NCI-H2107 treated with DMSO at 0.1 percent for 48 hours (cell line): ENCODE data around the gene LARP1.
"Not testable (repeated sequence)": the region's sequence is repeated elsewhere in the genome, so short reads cannot be mapped to it uniquely, and the experiment has no call there.

Experiments
- DNase-seq: peaks from one replicate; lab custom pipeline; 2025; ENCODE audit not compliant: unreplicated experiment; lab: John Stamatoyannopoulos, UW

The LARP1 gene

DNA sequence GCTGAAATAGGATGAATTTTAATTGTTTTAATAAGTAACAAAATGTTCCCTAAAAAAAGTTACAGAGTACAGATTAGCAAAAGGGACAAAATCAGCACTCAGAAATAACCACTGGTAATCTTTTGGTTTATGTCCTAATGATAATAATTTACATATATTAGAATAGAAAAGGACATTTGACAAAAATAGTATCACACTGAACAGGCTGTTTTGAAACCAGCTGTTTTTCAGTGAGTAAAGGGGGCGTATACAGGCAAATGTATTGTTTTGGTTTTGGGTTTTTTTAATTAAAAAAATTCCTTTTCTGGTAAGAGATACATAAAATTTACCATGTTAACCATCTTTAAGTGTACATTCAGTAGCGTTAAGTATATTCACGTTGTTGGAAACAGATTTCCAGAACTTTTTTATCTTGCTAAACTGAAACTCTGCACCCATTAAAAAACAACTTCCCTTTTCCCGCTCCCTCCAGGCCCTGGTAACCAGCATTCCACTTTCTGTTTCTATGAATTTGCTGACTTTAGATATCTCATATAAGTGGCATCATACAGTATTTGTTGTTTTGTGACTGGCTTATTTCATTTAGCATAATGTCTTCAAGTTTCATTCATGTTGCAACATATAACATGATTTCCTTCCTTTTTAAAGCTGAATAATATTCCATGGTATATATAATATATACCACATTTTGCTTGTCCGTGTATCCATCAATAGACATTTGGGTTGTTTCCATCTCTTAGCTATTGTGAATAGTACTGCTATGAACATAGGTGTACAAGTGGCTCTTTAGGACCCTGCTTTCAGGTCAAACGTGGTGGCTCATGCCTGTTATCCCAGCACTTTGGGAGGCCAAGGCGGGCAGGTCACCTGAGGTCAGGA lies 20.6 kb upstream of the LARP1 start:
- DNase-seq = no peak

GRCh38 chr5:154735362-154735761 lies 19.8 kb upstream of the LARP1 start:
- not testable (repeated sequence) for DNase-seq

DNA sequence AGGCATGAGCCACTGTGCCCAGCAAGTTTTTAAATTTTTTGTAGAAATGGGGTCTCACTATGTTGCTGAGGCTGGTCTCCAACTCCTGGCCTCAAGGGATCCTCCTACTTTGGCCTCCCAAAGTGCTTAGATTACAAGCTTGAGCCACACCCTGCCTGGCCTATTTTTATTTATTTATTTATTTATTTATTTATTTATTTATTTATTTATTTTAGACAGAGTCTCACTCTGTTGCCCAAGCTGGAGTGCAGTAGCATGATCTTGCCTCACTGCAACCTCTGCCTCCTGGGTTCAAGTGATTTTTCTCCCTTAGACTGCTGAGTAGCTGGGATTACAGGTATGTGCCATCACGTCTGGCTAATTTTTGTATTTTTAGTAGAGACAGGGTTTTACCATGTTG lies 18.8 kb upstream of the LARP1 start:
- not testable (repeated sequence) for DNase-seq

DNA sequence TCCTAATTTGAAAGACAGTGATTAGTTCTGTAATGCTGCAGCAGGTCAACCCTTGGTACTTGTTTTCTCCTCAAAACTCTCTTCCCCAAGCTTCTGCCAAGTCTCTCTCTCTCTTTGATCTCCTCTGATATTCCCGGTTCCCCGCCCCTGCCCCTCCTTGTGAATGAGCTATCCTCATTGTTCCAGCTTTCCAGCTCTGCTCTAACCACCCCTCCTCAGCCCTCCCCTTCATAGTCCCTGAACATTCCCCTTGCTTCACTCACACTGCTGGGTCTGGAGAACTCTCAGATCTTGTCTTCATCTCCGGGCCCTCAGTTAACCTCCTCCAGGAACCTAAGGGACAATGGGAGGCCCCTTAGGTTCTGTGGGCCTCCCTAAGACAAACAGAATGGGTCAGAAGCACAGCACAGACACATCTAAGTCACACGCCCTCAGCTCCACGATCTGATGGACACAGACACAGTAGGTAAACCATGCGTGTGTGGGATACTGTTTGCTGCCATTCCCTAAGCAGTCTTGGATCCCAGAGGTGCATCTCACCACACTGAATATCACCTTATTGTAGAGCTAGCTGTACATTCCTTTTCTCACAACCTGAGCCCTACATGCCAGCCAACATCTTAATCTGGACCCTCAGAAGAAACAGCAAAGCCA lies 17.4 kb upstream of the LARP1 start:
- DNase-seq = no peak

GRCh38 chr5:154740483-154740882 lies 14.7 kb upstream of the LARP1 start:
- no peak for DNase-seq

DNA sequence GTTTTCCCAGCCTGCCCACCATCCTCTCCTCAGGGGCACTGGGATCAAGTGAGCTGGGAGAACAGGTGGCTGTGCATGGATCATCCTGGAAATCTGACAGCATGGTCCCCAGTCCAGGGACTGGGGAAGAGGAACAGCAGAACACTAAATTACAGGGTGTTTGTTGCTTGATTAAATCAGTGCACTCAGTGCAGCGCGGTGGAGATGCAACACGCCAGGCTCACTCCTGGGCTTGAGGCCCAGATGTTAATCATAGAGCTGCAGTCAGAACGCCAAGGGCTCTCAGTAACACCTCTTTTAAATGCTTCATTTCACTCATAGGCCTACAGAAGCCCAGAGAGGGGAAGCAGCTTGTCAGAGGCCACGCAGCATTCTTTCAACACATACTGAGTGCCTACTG lies 14.2 kb upstream of the LARP1 start:
- no peak for DNase-seq

GRCh38 chr5:154741415-154741814 lies 13.8 kb upstream of the LARP1 start:
- no peak for DNase-seq

GRCh38 chr5:154743812-154744211 lies 11.4 kb upstream of the LARP1 start:
- DNase-seq = no peak

- DNase-seq = no peak
These were observed 9.8 kb upstream of the LARP1 start for GRCh38 chr5:154745349-154745748.

DNA sequence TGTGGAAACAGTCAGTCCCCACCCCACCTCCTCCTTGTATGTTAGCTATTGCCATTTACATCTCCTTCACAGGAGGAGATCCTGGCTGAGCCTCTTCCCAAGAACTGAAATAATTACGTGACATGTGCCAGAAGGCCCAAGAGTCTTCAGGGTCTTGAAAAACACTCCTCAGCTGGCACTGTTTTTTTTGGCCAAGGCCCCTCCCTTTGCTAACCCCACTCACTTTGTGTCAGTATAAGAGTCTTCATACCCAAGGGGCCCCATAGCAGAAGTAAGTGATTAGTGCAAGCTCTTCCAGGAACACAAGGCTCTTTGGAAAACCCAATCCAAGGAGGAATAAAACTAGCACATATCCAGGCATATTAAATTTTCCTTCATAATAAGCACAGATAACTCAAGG lies 5.7 kb upstream of the LARP1 start:
- DNase-seq = no peak

GRCh38 chr5:154750641-154751040 lies 4.5 kb upstream of the LARP1 start:
- DNase-seq = not testable (repeated sequence)

DNA sequence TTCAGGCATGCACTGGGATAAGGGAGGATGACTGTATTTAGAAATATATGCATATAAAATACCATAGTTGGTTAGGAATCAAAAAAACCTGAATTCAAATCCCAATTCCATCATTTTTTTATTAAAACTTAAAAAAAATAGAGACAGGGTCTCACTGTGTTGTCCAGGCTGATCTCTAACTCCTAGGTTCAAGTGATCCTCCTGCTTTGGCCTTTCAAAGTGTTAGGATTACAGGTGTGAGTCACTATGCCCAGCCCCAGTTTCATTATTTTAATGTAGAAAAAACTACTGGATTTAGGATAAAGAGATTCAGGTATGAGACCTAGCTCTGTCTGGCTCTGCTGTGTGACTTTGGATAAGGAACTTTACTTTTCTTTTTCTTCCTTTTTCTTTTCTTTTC lies 3.3 kb upstream of the LARP1 start:
- no peak for DNase-seq

DNA sequence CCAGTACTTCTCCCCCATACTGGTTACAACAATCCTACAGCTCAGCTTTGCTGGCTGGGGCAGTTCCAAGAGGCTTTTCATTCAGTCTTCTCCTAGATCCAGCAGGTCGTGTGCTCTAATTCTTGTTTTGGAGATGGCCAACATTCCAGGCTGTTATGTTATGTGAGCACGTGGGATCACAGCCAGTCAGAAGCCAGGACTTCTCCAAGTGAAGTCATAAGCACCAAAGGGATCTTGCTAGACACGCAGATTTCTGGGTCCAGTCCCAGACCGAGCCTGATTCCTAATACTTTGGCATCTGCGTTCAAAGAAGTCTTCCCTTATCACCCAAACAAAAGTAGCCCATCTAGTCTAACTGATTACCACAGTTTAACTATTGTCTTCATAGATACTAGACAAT lies 1.4 kb upstream of the LARP1 start:
- no peak for DNase-seq

DNA sequence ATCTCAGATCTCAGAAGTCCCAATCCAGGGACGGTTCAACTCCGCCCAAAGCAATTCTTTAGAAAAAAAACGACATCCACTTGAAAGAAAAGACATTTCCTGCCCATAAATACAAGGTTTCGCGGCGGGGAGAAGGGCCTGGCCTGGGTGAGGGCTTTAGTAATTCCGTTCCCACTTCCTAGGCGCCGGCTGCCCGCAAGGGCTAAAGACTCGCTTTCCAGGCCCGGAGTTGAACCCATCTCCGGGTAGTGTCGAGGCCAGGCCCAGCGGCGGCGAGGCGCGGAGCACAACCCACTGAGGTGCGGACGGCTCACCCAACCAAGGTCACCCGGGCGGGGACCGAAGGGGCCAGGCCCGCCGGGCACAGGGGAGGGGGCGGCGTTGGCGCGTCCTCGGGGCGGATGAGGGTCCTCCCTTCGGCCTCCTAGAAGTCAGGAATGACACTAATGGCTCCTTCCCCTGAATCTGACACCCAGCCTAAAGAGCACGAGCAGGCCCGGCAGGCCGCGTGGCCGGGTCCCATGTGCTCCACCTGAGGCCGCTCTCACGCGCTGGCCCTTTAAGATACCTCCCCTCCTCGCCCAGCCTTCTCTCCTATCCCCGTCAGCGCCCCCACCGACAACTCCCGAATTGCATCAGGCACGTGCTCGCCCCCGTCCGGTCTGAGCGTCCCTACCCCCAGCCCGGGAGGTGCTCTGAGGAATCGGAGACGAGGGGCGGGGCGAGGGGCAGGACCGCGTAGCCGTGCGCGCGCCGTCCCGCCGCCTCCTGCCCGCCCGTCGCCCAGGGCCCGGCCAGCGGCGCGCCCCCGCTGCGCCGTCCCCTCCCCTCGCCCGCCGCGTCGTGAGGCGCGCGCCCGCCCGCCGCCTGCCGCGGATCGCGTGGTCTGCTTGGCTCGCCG lies 467 bp upstream of the LARP1 start:
- DNase-seq = peak; percentile 78

DNA sequence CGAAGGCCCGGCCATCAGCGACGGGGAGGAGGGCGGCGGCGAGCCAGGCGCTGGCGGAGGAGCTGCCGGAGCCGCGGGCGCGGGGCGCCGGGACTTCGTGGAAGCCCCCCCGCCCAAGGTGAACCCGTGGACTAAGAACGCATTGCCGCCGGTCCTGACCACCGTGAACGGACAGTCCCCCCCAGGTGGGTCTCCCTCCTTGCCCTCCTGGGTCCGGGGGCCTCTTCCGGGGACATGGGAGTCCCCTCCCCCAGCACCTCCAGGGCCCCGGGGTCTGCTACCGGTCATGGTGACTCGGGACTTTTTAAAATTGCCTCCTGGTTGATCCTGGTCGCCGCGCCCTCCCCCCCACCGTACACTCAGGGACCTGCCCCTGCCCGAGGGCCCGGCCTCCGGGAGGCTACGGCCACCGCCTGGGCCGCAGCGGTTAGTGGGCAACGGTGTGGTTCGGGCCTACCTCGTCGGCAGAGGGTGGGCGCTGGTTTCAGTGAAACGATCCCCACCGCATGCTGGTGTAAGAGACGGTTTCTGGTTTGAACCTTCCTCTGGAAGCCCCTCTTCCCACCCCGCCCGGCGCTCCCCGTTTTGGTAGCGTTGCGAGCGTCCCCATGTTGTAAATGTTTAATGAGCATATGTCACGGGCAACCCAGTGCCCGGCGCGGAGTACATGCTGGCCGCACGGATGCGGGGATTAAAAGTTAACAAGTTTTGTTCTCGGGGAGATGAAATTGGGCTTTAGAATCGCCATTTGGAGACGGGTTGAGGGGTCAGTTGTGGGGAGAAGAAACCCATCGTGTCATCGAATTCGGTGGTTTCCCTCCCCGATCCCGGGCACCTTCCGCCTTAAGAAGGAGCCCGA lies 1.1 kb downstream of the LARP1 start:
- no peak for DNase-seq

GRCh38 chr5:154756868-154757813 lies 2.0 kb downstream of the LARP1 start:
- no peak for DNase-seq

DNA sequence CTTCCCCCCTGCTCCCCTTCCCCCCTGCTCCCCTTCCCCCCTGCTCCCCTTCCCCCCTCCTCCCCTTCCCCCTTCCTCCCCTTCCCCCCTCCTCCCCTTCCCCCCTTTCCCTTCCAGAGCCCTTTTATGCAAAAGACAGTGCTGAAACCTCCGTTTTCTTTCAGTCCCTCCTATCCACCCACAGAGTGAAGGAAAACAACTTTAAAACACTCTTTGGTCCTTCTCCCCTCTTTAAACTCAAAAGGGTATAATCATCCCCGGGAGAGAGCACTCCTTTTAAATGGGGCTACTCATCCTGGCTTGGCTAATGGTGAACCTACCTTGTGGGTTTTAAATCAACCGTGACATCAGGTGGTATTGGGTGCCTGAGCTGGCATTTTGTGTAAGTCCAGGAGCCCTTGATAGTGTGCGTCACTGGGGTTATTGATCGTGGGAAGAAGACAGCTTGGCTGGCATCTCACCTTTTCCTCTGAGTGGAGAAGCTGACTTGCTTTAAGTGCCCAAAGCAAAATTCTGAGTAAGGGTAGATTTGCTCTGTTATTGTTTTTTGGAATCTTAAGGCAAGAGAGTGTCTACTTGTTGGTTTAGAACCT lies 2.7 kb downstream of the LARP1 start:
- DNase-seq = peak; percentile 71

GRCh38 chr5:154758493-154758892 lies 3.3 kb downstream of the LARP1 start:
- no peak for DNase-seq

DNA sequence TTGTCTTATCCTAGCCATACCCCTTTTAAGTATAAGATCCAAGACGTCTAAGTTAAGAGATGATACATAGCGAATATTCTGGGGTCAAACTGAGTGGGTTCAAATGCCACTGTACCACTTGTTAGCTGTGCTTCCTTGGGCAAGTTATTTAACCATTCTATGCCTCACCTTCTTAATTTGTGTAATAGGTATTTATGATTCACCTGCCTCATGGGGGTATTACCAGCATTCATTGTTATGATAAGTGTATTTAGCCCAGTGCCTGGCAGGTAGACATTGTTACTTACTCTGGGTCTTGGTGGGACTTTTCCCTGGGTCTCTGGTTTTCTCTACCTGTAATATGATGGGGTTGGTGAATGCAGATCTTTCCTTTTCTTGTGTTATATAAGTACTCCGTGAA lies 3.8 kb downstream of the LARP1 start:
- DNase-seq = no peak
